Stimulated activated CD8-positive, alpha-beta memory T cell treated with anti-CD3 and anti-CD28 coated beads, Interleukin-4, amount 100 ng/mL, for 24 hours (primary cell): ENCODE measurements around the gene SUV39H1.
"Not testable (repeated sequence)": the region's sequence is repeated elsewhere in the genome, so short reads cannot be mapped to it uniquely, and the experiment has no call there.

Experiments used
- DNase-seq: peaks from one replicate; pipeline ENCODE4 v3.0.0-alpha.2; 2020; ENCODE audit warnings: low read depth

SUV39H1 gene

DNA sequence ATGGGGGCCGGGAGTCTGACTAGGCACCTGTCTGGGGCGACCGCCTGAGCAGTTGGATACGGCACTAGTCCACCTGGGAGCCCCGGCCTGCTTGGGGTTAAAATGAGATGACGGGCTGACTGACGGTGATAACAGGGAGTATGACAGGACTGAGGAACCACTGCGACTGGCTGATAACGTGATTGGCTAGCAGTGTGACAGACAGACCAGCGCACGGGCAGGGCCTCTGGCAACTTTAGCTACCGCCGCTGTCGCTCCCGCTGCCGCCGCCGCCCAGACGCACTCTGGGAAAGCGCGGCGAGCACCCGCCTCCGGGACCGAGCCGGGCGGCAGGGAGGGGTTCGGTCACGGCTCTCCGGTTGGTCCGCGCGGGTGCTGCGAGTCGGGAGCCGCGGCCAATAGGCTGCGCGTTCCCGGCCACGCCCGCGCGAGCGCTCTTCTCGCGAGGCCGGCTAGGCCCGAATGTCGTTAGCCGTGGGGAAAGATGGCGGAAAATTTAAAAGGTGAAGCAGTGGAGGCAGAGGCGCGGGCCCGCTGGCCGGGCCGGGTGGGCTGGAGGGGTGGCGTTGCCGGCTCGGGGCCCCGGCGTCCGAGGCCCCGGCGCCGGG, at the start of gene SUV39H1:
TSS of gene SUV39H1 (plus strand) at position 434 of the 608 bp plus-strand sequence. CDS start at position 485, 51 bp downstream.
- peak; percentile 67 for DNase-seq

- DNase-seq: no peak
These were observed 48.2 kb upstream of the SUV39H1 start for GRCh38 chrX:48648336-48648751.

DNA sequence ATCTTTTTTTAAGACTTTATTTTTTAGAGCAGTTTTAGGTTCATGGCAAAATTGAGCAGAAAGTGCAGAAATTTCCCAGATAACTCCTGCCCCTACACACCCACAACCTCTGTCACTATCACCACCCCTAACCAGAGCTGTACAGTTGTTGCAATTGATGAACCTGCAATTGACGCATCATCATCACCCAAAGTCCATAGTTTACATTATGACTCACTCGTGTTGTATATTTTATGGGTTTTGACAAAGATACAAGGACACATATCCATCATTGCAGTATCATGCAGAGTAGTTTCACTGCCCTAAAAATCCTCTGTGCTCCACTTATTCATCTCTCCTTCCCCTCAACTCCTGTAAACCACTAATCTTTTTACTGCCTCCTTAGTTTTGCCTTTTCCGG, 47.4 kb upstream of the SUV39H1 start:
- no peak for DNase-seq

- DNase-seq: not testable (repeated sequence)
These were observed 44.4 kb upstream of the SUV39H1 start for GRCh38 chrX:48652055-48652579.

- DNase-seq: not testable (repeated sequence)
These were observed 41.8 kb upstream of the SUV39H1 start for GRCh38 chrX:48654746-48655145.

DNA sequence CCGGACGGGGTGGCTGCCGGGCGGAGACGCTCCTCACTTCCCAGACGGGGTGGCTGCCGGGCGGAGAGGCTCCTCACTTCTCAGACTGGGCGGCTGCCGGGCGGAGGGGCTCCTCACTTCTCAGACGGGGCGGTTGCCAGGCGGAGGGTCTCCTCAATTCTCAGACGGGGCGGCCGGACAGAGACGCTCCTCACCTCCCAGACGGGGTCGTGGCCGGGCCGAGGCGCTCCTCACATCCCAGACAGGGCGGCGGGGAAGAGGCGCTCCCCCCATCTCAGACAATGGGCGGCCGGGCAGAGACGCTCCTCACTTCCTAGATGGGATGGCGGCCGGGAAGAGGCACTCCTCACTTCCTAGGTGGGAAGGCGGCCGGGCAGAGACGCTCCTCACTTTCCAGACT, 36.8 kb upstream of the SUV39H1 start:
- not testable (repeated sequence) for DNase-seq

GRCh38 chrX:48663241-48663640, 33.3 kb upstream of the SUV39H1 start:
- DNase-seq: no peak

DNA sequence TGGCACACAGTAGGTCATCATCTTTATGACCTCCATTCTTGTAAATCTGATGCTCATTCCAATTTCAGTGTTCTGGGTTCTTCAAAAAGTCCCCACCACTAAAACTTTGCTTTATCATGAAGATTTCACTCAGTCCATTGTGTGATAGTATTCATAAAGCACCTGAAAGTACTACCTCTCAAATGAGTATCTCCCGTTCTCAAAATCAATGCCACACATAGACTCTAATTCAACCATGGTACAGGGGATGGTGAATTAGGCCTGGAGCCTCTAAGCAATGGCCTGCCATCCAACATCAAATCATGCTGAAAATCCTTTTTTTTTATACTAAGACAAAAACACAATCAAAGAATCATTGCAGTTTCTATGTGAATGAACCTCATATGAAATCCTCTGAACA, 32.4 kb upstream of the SUV39H1 start:
- DNase-seq: no peak

GRCh38 chrX:48665991-48666390, 30.5 kb upstream of the SUV39H1 start:
- no peak for DNase-seq

GRCh38 chrX:48666649-48667048, 29.9 kb upstream of the SUV39H1 start:
- DNase-seq: no peak

DNA sequence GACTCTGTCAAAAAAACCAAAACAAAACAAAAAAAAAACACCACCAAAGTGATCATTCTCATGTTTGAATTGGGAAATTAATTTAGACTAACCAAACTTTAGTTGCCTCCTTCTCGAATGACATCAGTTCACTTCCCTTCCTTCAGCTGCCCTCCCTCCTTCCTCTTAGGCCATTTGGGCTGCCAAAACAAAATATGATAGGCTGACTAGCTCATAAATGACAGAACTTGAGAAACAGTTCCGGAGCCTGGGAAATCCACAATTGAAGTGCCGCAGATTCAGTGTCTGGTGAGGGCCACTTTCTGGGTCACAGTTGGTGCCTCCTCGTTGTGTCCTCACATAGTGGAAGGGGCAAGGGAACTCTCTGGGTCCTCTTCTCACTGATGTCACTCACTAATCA, 29.0 kb upstream of the SUV39H1 start:
- no peak for DNase-seq

DNA sequence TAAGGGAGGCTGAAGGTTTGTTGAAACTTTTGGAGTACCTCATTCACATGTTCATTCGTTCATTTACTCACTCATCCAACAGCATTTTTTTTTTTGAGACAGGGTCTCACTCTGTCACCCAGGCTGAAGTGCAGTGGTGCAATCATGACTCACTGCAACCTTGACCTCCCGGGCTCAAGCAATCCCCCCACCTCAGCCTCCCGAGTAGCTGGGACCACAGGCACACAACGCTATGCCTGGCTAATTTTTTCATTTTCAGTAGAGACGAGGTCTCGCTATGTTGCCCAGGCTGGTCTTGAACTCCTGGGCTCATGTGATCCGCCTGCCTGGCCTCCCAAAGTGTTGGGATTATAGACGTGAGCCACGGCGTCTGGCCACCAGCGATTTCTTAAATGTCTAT, 28.3 kb upstream of the SUV39H1 start:
- DNase-seq: not testable (repeated sequence)

GRCh38 chrX:48676106-48676892, 20.2 kb upstream of the SUV39H1 start:
- DNase-seq: peak; percentile 79

GRCh38 chrX:48676893-48677270, 19.7 kb upstream of the SUV39H1 start:
- DNase-seq: no peak

DNA sequence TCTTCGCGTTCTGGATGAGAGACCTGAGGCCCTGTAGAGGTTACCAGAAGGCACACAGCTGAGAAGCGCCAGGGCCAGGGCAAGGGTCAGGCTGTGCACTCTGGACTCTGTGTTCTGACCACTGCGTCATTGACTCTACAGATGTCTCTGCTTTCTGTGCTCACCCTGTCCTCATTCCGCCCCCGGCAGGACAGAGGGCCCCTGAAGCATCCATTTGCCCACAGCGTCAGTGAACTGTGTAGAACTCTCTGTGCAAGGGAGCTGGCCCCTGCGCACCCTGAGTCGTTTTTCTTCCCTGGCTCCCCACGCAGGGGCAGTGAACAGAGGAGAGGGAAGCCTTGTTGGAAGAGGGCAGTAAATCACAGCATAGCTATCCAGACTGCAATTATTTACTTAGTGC, 19.0 kb upstream of the SUV39H1 start:
- no peak for DNase-seq

DNA sequence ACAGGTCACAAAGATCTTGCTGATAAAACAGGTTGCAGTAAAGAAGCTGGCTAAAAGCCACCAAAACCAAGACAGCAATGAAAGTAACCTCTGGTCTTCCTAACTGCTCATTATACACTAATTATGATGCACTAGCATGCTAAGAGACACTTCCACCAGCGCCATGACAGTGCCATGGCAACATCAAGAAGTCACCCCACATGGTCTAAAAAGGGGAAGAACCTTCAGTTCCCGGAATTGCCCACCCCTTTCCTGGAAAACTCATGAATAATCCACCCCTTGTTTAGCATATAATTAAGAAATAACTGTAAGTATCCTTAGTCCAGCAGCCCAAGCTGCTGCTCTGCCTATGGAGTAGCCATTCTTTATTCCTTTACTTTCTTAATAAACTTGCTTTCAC, 16.1 kb upstream of the SUV39H1 start:
- not testable (repeated sequence) for DNase-seq

GRCh38 chrX:48680925-48681324, 15.6 kb upstream of the SUV39H1 start:
- not testable (repeated sequence) for DNase-seq

DNA sequence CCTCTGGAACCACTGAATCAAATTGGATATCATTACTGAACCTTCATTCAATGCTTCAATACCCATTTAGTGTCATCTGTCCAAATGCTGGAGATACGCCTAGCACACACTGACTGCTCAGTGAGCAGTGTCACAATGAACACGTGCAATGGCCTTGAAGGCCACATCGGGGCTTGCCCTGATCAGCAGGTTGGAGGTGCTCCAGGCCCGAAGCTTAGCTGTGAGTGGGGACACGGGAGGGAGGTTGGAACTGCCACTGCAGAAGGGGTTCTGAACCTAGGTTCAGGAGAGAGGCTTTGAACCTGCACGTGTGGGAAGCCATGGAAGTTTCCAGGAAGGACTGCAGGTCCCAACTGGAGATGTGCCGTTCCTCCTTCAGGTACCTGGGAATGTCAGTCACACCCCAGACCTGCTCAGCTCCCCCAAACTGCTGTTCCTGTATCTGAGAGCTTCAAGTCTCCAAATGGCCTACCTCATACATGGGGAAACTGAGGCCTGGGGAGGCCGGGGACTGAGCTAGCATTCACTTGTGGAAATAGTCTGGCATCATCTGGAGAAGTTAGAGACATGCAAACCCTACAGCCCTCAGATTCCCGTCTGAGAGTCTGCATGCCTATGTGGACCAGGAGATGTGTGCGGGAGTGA, 14.9 kb upstream of the SUV39H1 start:
- no peak for DNase-seq

- DNase-seq: not testable (repeated sequence)
These were observed 13.7 kb upstream of the SUV39H1 start for GRCh38 chrX:48682795-48683194.

DNA sequence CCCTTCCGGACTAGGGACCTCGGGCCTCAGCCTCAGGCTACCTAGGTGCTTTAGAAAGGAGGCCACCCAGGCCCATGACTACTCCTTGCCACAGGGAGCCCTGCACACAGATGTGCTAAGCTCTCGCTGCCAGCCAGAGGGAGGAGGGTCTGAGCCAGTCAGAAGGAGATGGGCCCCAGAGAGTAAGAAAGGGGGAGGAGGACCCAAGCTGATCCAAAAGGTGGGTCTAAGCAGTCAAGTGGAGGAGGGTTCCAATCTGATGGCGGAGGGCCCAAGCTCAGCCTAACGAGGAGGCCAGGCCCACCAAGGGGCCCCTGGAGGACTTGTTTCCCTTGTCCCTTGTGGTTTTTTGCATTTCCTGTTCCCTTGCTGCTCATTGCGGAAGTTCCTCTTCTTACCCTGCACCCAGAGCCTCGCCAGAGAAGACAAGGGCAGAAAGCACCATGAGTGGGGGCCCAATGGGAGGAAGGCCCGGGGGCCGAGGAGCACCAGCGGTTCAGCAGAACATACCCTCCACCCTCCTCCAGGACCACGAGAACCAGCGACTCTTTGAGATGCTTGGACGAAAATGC, 13.0 kb upstream of the SUV39H1 start, which contains the start of gene WAS:
TSS of gene WAS (plus strand) at position 389 of the 572 bp plus-strand sequence. CDS start at position 444, 55 bp downstream.
- no peak for DNase-seq

- no peak for DNase-seq
These were observed 12.4 kb upstream of the SUV39H1 start for GRCh38 chrX:48684134-48684533.

DNA sequence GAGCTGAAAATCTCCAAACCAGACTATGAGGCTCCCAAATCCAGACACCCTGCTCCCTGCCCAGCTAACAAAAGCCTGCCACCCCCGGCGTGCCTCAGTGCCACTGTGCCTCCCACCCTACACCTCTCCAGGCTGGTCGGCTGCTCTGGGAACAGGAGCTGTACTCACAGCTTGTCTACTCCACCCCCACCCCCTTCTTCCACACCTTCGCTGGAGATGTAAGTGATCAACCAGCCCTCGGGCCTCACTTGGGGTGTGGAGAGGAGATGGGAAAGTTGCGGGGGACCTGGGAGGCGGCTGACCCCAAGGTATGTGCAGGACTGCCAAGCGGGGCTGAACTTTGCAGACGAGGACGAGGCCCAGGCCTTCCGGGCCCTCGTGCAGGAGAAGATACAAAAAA, 11.1 kb upstream of the SUV39H1 start:
- no peak for DNase-seq
